NCI-H345 treated with DMSO at 0.1 percent for 48 hours (cell line): ENCODE results near the gene FCAMR.

ENCODE experiments used
- DNase-seq: peaks from one replicate; lab custom pipeline; 2025; ENCODE audit not compliant: unreplicated experiment; lab: John Stamatoyannopoulos, UW

The FCAMR gene

GRCh38 chr1:206998816-206999215 is 28.6 kb upstream of the FCAMR start:
- DNase-seq, result no peak

DNA sequence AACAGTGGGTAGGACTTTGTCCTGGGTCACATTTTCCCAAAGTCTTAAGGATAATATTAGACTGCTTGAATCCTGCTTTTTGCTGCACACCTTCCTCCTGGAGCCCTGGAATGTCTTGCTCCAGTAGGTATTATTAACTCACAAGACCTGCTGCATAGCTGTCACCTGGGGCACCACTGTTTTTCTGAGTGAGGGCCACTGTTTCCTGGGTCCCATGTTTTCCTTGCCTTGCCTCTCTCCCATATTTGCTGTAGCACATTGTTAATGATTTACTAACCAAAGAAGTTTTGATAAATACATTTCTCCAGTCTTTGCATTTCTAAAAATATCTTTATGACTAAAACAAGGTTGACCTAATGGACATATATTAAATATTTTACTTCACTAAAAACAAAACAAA is 22.5 kb upstream of the FCAMR start:
- no peak for DNase-seq

- DNase-seq, result no peak
These were observed 17.6 kb upstream of the FCAMR start for GRCh38 chr1:206987873-206988272.

- no peak for DNase-seq
These were observed 16.6 kb upstream of the FCAMR start for GRCh38 chr1:206986885-206987284.

- no peak for DNase-seq
These were observed 16.1 kb upstream of the FCAMR start for GRCh38 chr1:206986402-206986801.

DNA sequence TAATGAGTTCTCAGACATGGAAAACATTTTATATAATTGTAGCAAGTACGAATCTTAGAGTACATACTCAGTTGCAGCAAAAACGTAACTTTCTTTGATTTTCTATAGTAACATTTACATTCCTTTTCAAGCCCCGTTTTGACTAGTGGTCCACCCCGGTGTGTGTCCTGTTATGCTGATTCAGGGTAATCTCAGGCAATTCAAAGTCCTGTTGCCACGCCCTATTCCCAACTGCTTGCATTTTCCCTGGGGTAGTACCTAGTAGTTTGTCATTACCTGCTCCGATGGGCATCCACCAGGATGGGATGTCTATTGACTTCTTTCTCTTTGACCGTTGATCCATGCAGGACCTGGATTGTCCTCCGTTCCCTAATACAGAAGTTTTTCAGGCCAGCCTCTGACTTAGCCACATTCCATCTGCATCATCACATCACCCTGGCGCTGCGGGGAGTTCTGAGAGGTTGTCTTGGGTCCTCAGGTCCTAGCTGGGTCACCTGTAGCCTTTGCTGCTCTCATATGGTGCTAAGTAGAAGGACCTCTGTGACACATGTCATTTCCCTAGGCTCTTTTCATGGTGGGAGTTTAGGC is 15.0 kb upstream of the FCAMR start:
- no peak for DNase-seq

DNA sequence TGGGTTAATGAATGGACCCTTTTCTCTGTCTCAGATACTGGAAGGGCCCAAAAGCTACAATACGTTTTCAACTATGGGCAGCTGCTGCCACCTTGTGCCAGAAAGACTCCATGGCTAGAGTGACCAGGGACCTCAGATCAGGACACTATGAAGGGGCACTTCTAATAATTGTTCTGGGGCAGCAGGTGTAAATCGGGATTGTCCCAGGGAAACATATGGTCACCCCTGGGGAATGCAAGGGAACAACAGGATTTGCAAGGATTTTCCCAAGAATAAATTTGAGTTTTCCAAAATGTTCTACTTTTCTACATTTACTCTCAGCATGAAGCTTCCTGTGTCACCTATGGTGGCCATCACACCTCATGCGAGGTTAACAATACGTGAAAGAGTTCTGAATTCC is 12.0 kb upstream of the FCAMR start:
- DNase-seq, result peak; percentile 12

DNA sequence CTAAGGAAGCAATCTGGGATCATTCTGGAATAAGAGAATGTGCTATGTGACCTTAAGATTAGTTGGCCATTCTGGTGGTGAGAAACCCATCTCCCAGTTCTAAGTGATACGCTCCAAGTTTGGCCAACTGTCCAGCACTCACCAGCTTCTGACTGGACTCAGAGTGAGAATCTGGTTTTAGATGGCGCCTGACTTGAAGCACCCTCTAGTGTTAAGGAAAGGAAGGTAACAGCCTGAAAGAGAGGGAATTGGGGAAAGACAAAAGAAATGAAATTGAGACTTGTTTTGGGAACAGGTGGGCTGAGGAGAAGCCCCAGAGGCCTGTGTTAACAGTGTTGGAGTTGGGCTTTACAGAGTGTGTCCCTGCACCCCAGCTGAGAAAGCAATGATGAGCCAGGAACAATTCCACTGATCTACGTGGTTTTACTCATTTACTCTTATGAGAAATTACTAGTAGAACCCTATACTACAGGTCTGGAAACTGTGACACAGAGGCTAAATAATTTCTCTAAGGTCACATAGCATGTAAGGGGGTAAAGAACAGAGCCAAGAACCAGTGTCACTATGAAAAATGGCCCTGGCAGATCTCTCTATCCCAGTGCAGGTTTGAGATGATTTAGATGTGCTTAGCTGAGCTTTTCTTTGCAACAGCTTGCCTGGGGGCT is 9.3 kb upstream of the FCAMR start:
- DNase-seq, result no peak

- DNase-seq, result no peak
These were observed 8.0 kb upstream of the FCAMR start for GRCh38 chr1:206978259-206978658.

DNA sequence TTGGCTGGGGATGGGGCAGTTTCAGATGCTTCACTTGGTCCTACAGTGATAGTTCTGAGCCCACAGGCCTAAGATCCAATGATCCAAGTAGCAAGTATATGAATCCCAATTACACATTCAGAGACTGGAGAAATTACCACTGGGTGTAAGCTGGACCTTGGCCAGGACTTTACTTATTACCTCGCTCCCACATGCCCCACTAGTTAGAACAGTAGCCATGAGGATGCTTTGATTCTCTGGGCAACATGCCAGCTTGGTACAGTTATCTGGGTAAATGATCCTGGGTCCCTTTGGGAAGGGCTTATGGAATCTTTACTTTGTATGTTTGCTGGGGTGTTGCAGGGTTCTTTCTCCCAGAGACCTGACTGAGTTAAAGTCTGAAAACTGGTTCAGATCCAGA is 5.0 kb upstream of the FCAMR start:
- DNase-seq, result no peak

- DNase-seq, result no peak
These were observed 3.9 kb upstream of the FCAMR start for GRCh38 chr1:206974140-206974539.

DNA sequence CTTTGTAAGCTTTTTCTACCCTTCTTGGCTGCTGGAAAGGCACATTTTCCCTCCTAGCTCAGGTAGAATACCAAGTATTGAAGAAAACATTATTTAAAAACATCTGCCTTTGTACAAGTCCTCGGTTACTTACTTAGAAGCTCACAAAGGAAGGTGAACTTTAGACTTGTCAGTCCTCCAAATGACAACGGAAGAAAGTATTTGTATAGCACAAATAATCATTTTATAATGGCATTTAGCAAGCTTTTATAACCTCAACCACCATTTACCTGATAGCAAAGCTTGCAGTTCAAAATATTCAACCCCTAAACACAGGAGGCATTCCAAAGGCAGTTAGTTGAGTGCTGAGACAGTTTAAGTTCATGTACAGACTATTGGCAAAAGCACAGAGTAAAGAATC is 2.5 kb upstream of the FCAMR start:
- no peak for DNase-seq

- DNase-seq, result no peak
These were observed 882 bp upstream of the FCAMR start for GRCh38 chr1:206971029-206971655.

GRCh38 chr1:206969090-206969489 is 1.2 kb downstream of the FCAMR start:
- no peak for DNase-seq

- no peak for DNase-seq
These were observed 3.0 kb downstream of the FCAMR start for GRCh38 chr1:206967096-206967849.

GRCh38 chr1:206965781-206966180 is 4.5 kb downstream of the FCAMR start:
- DNase-seq, result no peak

DNA sequence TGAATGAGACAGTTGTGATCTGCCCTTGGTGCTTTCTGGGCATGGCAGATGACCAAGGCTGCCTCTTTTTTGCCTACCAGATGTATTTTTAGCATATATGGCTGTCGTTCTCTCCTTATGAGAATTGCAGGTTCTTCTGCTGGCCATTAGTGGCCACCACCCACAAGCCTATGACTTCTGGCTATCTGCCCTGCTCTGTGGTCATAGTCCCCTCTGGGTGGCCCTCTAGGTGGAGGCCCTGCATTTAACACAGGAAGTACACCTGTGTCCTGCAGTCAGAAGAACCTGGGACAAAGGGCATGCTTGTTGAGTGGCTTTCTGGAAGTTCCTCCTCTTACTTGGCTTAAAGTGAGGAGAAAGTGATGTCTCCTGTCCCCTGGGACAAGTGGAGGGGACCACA is 6.5 kb downstream of the FCAMR start:
- no peak for DNase-seq

GRCh38 chr1:206963119-206963712 is 7.0 kb downstream of the FCAMR start:
- DNase-seq, result no peak

- no peak for DNase-seq
These were observed 8.0 kb downstream of the FCAMR start for GRCh38 chr1:206962272-206962671.

GRCh38 chr1:206961668-206962067 is 8.6 kb downstream of the FCAMR start:
- no peak for DNase-seq

DNA sequence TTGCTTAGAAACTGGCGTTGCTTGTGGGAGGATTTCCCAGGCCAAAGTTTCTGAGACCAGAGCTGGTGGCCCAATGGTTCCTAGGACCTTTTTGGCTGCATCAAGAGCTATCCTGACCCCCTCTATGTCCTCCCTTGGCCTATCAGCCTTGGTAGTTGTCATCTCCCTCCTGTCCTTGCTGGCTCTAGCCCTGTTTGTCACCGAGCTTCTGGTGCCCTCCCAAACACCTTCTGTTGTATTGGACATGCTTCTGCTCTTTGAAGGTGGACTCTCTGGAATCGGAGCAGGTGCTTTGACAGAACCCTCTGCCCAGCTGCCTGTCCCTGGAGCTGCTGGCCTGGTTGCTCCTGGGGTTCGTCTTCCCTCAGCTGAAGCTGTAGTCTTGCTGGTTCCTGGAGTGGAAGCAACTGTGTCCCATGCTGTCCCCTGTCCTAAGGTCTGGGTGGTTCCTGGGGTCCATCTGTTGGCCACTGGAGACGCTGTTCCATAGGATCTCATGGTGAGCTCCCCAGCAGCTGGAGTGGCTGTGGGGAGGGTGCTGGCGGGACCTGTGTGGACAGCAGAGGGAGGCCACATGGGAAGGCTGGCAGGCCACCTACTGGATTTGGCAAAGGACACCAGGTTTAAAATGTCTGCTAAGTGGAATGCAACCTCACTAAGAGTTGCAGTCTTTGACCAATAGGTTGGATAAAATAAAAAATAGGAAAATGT is 9.4 kb downstream of the FCAMR start:
- DNase-seq, result no peak
